Epidermal melanocyte (primary cell): ENCODE results near the gene ILK.

Experiments
- DNase-seq: peaks from one replicate; pipeline ENCODE4 v3.0.0; 2011; ENCODE audit warnings: low spot score; ENCODE audit not compliant: insufficient read length

ILK gene

GRCh38 chr11:6572215-6572614 lies 31.4 kb upstream of the ILK start:
- DNase-seq: peak; percentile 70

- no peak for DNase-seq
Measured at GRCh38 chr11:6574816-6575715, 28.5 kb upstream of the ILK start.

GRCh38 chr11:6576471-6577373 lies 26.9 kb upstream of the ILK start:
- peak; percentile 56 for DNase-seq

GRCh38 chr11:6578134-6578533 lies 25.4 kb upstream of the ILK start:
- no peak for DNase-seq

- no peak for DNase-seq
Measured at GRCh38 chr11:6579681-6580080, 23.9 kb upstream of the ILK start.

GRCh38 chr11:6583584-6583983 lies 20.0 kb upstream of the ILK start:
- no peak for DNase-seq

GRCh38 chr11:6584528-6584927 lies 19.0 kb upstream of the ILK start:
- no peak for DNase-seq

GRCh38 chr11:6586434-6587359 lies 16.9 kb upstream of the ILK start:
- no peak for DNase-seq

GRCh38 chr11:6587360-6587953 lies 16.1 kb upstream of the ILK start:
- DNase-seq: no peak

- no peak for DNase-seq
Measured at GRCh38 chr11:6588018-6588417, 15.6 kb upstream of the ILK start.

GRCh38 chr11:6594142-6594768 lies 9.3 kb upstream of the ILK start:
- DNase-seq: no peak

- no peak for DNase-seq
Measured at GRCh38 chr11:6596239-6596877, 7.2 kb upstream of the ILK start.

- DNase-seq: no peak
Measured at GRCh38 chr11:6598555-6598954, 5.0 kb upstream of the ILK start.

GRCh38 chr11:6599449-6599848 lies 4.1 kb upstream of the ILK start:
- no peak for DNase-seq

GRCh38 chr11:6599881-6600390 lies 3.6 kb upstream of the ILK start:
- DNase-seq: no peak

- no peak for DNase-seq
Measured at GRCh38 chr11:6601041-6601461, 2.5 kb upstream of the ILK start.

- DNase-seq: no peak
Measured at GRCh38 chr11:6602096-6602940, 1.3 kb upstream of the ILK start.

GRCh38 chr11:6604081-6604626 lies 580 bp downstream of the ILK start:
- DNase-seq: peak; percentile 51
